Prostate gland (tissue), 2 donors: ENCODE results near the gene PCGF2. TPM values are rescaled to one million over a fixed set of nuclear protein-coding genes. Genes with fewer than 3 reads are reported as not detected.

ENCODE experiments used
- DNase-seq: peaks from one replicate; pipeline ENCODE4 v3.0.0-alpha.2; 2019; ENCODE audit warnings: low spot score
- H3K27ac ChIP-seq, 2 donors: fragments of 200-600 bp; sonication (generic); 2 replicates each; pipeline ENCODE4 v1.5.1; 2017 to 2019
- H3K27me3 ChIP-seq: fragments of 200-600 bp; sonication (generic); replicated peaks from 2 replicates; pipeline ENCODE4 v1.5.1; 2019; ENCODE audit not compliant: insufficient read depth
- H3K36me3 ChIP-seq, 2 donors: fragments of 200-600 bp; sonication (generic); 1 replicate in 1 of 2; 2 replicates in 1 of 2; pipeline versions ENCODE4 v1.5.1 to v1.8.1; 2017 to 2019
- H3K4me1 ChIP-seq: fragments of 200-600 bp; sonication (generic); replicated peaks from 2 replicates; pipeline ENCODE4 v1.5.1; 2019
- H3K4me3 ChIP-seq, 2 donors: fragments of 200-600 bp; sonication (generic); 2 replicates each; pipeline ENCODE4 v1.5.1; 2017 to 2019
- H3K9me3 ChIP-seq: fragments of 200-600 bp; sonication (generic); 2 replicates; pipeline ENCODE4 v1.5.1; 2017
- POLR2A ChIP-seq: fragments of 450-650 bp; IDR thresholded peaks from one replicate; pipeline ENCODE4 v1.6.1; 2016; ENCODE audit warnings: antibody characterized with exemption, mild to moderate bottlenecking
- POLR2AphosphoS5 ChIP-seq: sonication (generic); formaldehyde crosslinking; IDR thresholded peaks from one replicate; pipeline ENCODE4 v1.6.1; 2017; ENCODE audit warnings: antibody characterized with exemption
- WGBS: methylation state at CpG from one replicate; pipeline ENCODE4 v1.1.5; 2018; 5-methylcytosine and 5-hydroxymethylcytosine counted together
- intact Hi-C: fragments of 100-400 bp; cut with DNase I; formaldehyde crosslinking; loops from one replicate; pipeline ENCODE4 v1.14.2; 2022
- total RNA-seq, 2 donors: library from RNA; depleted of rRNA; stranded (reverse); fragments of >200 nt; gene quantifications; one replicate each; pipeline ENCODE4 v1.1.0, GENCODE V29; 2016
- TF ChIP-seq, protein P1 (sequence below), 4 experiments: fragments of 200-600 bp in 2 of 4; fragments of 450-650 bp in 2 of 4; sonication (generic) in 2 of 4; IDR thresholded peaks; 1 replicate in 3 of 4; 2 replicates in 1 of 4; pipeline ENCODE4 v1.5.1; 2016 to 2019; ENCODE audit warnings: antibody characterized with exemption in 4 of 4, mild to moderate bottlenecking in 2 of 4, moderate library complexity in 2 of 4

Gene PCGF2
- total RNA-seq, 2 donors from 2014 or later: 17.1 to 17.8 TPM

GRCh38 chr17:38768417-38768816, 20.3 kb upstream of the PCGF2 start:
- no peak for DNase-seq
- no peak overlapping the region for H3K4me3 ChIP-seq

DNA sequence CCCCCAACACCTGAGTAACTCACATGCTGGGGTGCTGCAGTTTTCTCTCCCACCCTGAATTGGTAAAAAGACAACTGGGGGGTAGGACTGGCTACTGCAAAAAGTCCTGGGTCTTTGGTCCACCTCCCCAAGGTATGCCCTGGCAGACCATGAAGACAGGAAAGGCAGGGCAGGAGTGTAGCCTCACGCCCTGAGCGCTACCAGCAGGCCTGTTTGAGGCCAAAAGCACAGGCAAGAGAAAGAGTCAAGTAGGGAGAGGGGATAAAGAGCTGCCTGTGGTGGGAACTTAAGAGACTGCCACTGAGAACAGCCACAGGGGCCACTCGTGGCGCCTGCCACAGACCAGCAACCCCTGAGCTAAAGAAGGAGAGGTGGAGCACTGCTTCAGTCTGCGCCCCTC, 18.2 kb upstream of the PCGF2 start:
- Histone ChIP-seq H3K27me3 (no peaks in the 10 kb centered on the region), H3K36me3 (peaks cover 7 to 25% of the 10 kb centered on the region in 2 donors), H3K9me3 (no peaks in the 10 kb centered on the region), H3K27ac (no peak overlapping the region), H3K4me1 (no peaks in the 10 kb centered on the region), H3K4me3 (no peak overlapping the region)
- DNase-seq: no peak
- intact Hi-C loops: no loop called here
- TF ChIP-seq POLR2A (no peak), POLR2AphosphoS5 (no peak)
- TF ChIP-seq, protein P1, sequence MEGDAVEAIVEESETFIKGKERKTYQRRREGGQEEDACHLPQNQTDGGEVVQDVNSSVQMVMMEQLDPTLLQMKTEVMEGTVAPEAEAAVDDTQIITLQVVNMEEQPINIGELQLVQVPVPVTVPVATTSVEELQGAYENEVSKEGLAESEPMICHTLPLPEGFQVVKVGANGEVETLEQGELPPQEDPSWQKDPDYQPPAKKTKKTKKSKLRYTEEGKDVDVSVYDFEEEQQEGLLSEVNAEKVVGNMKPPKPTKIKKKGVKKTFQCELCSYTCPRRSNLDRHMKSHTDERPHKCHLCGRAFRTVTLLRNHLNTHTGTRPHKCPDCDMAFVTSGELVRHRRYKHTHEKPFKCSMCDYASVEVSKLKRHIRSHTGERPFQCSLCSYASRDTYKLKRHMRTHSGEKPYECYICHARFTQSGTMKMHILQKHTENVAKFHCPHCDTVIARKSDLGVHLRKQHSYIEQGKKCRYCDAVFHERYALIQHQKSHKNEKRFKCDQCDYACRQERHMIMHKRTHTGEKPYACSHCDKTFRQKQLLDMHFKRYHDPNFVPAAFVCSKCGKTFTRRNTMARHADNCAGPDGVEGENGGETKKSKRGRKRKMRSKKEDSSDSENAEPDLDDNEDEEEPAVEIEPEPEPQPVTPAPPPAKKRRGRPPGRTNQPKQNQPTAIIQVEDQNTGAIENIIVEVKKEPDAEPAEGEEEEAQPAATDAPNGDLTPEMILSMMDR (IDR thresholded peaks at IDR 0.05): no peak
- WGBS: 83% methylated on average over 5 of the region's 5 CpGs

More at GRCh38 chr17:38768417-38768816, 20.3 kb upstream of the PCGF2 start:
- H3K36me3 ChIP-seq: peaks cover 5 to 38% of the 10 kb centered on the region in 2 donors
- H3K9me3 ChIP-seq: no peaks in the 10 kb centered on the region
- no peaks in the 10 kb centered on the region for H3K27me3 ChIP-seq
- 38% methylated on average over 6 of the region's 6 CpGs for WGBS
- H3K4me1 ChIP-seq: no peaks in the 10 kb centered on the region
- no peak overlapping the region for H3K27ac ChIP-seq
- intact Hi-C loops: no loop called here
- TF ChIP-seq, protein P1 (IDR thresholded peaks at IDR 0.05): no peak
- TF ChIP-seq POLR2A: no peak
- no peak for TF ChIP-seq POLR2AphosphoS5

DNA sequence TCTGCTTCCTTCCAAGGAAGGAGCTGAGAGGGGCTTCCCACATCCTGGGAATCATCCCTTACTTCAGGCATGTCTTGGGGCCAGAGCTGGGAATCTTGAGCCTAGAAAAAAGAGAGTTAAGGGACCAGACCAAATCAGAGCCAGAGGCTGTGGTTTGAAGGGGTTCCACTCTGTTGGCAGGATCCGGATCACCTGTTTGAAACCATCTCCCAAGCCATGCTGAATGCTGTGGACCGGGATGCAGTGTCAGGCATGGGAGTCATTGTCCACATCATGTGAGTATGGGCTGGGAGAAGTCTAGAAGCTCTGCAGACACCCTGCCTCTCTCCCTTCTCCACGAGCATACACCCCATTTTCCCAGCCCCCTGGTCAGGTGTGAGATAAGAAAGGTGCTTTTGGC, 14.1 kb upstream of the PCGF2 start:
- peaks cover 2 to 7% of the 10 kb centered on the region in 2 donors for H3K36me3 ChIP-seq
- intact Hi-C loops: no loop called here
- WGBS: 89% methylated on average over 3 of the region's 3 CpGs

GRCh38 chr17:38761612-38762011, 13.5 kb upstream of the PCGF2 start:
- Histone ChIP-seq H3K4me3 (no peak overlapping the region), H3K4me1 (no peaks in the 10 kb centered on the region), H3K27me3 (no peaks in the 10 kb centered on the region), H3K27ac (no peak overlapping the region), H3K9me3 (no peaks in the 10 kb centered on the region), H3K36me3 (peaks cover 0 to 7% of the 10 kb centered on the region in 2 donors)
- WGBS: 77% methylated on average over 4 of the region's 4 CpGs
- no peak for DNase-seq
- TF ChIP-seq, protein P1 (IDR thresholded peaks at IDR 0.05): peak in 1 of 4 experiments; percentile 17
- TF ChIP-seq POLR2A: no peak
- TF ChIP-seq POLR2AphosphoS5: no peak
- intact Hi-C loops: no loop called here

More for the DNA sequence above, 14.1 kb upstream of the PCGF2 start:
- Histone ChIP-seq H3K9me3 (no peaks in the 10 kb centered on the region), H3K27me3 (no peaks in the 10 kb centered on the region), H3K27ac (no peak overlapping the region), H3K4me3 (no peak overlapping the region), H3K4me1 (no peaks in the 10 kb centered on the region)
- DNase-seq: no peak
- TF ChIP-seq POLR2AphosphoS5: no peak
- TF ChIP-seq, protein P1 (IDR thresholded peaks at IDR 0.05): no peak
- TF ChIP-seq POLR2A: no peak

DNA sequence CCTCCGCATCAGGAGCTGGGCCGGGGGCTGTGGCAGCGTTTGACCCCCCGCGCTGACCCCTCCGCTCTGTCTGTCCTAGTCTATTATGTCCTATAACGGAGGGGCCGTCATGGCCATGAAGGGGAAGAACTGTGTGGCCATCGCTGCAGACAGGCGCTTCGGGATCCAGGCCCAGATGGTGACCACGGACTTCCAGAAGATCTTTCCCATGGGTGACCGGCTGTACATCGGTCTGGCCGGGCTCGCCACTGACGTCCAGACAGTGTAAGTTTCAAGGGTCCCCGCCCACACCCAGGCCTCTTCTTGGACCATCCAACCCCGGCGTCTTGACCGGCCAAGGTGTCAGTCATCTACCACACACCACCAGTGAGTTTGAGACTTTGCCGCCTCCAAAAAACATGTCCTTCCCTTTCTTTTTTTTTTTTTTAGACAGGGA, 5.0 kb upstream of the PCGF2 start:
- Histone ChIP-seq H3K27ac (peak overlapping the region; percentile 76 to 95), H3K4me3 (peak overlapping the region; percentile 90 to 99), H3K27me3 (no peaks in the 10 kb centered on the region), H3K9me3 (no peaks in the 10 kb centered on the region), H3K4me1 (peaks cover 8% of the 10 kb centered on the region), H3K36me3 (peaks cover 0 to 8% of the 10 kb centered on the region in 2 donors)
- intact Hi-C loops: loop anchor here (5.0 kb wide), 1 partner anchor 44 kb away; the partner anchor contains the start of gene PIP4K2B
- DNase-seq: no peak
- 6% methylated on average over 22 of the region's 22 CpGs for WGBS
- TF ChIP-seq, protein P1 (IDR thresholded peaks at IDR 0.05): no peak
- TF ChIP-seq POLR2A (no peak), POLR2AphosphoS5 (no peak)
